K562 (cell line): Measurements from ENCODE around the gene ANP32B. TPM values are rescaled to one million over a fixed set of nuclear protein-coding genes. Genes with fewer than 3 reads are reported as not detected.

Experiments
- BRD4 ChIP-seq: fragments of 200-600 bp; sonication (generic); IDR thresholded peaks from 2 replicates; pipeline ENCODE4 v1.6.1; 2017; ENCODE audit warnings: inconsistent platforms
- CBFB ChIP-seq: sonication (generic); formaldehyde crosslinking; IDR thresholded peaks from 2 replicates; pipeline ENCODE4 v1.4.0; 2020; ENCODE audit warnings: mild to moderate bottlenecking, missing genetic modification reagents
- MGA ChIP-seq: fragments of 450-650 bp; IDR thresholded peaks from 2 replicates; pipeline ENCODE4 v1.6.1; 2016; ENCODE audit warnings: mild to moderate bottlenecking, moderate library complexity
- NCOA2 ChIP-seq, 2 experiments: fragments of 450-650 bp; IDR thresholded peaks; 2 replicates each; pipeline ENCODE4 v1.6.1; 2018; ENCODE audit warnings: mild to moderate bottlenecking in 2 of 2, moderate library complexity in 1 of 2; ENCODE audit not compliant: partially characterized antibody in 2 of 2
- NR2C1 ChIP-seq, 2 experiments: fragments of 450-650 bp; IDR thresholded peaks; 2 replicates each; pipeline ENCODE4 v1.6.1; 2017; ENCODE audit warnings: mild to moderate bottlenecking in 2 of 2, antibody characterized with exemption in 1 of 2, inconsistent platforms in 1 of 2, missing compliant biosample characterization in 1 of 2, missing genetic modification characterization in 1 of 2
- POLR2G ChIP-seq: fragments of 200-400 bp; formaldehyde crosslinking; IDR thresholded peaks from 2 replicates; pipeline ENCODE4 v1.6.1; 2017; ENCODE audit warnings: low read depth, mild to moderate bottlenecking, antibody characterized with exemption, low read length, moderate library complexity
- RAD51 ChIP-seq: fragments of 450-650 bp; IDR thresholded peaks from 2 replicates; pipeline ENCODE4 v1.7.1; 2016; ENCODE audit warnings: low read depth, mild to moderate bottlenecking, borderline replicate concordance
- SAFB ChIP-seq: fragments of 200-400 bp; formaldehyde crosslinking; IDR thresholded peaks from 2 replicates; pipeline ENCODE4 v1.6.1; 2017; ENCODE audit warnings: low read depth, low read length, borderline replicate concordance
- U2AF2 ChIP-seq: fragments of 200-400 bp; formaldehyde crosslinking; optimal IDR thresholded peaks from 2 replicates; pipeline ENCODE3; 2017; ENCODE audit warnings: low read depth, mild to moderate bottlenecking, low read length
- ZBTB49 ChIP-seq: sonication (generic); formaldehyde crosslinking; IDR thresholded peaks from 2 replicates; pipeline ENCODE4 v1.8.0; 2022; ENCODE audit warnings: missing genetic modification reagents, mild to moderate bottlenecking, borderline replicate concordance
- ZNF277 ChIP-seq: fragments of 250-450 bp; sonication (Bioruptor Pico); IDR thresholded peaks from 2 replicates; pipeline ENCODE4 v1.8.0; 2022; ENCODE audit warnings: inconsistent platforms, mild to moderate bottlenecking, moderate library complexity, borderline replicate concordance
- polyA plus RNA-seq, 8 experiments: library from polyadenylated mRNA; depleted of rRNA in 4 of 8; stranded (reverse) in 5 of 8; unstranded in 3 of 8; fragments of >200 nt; fragmentation: Nextera tagmentation in 2 of 8; fragmentation: Illumina TruSeq in 1 of 8; extraction: Ambion mirVana in 2 of 8; extraction: Trizol in 1 of 8; gene quantifications; 2 replicates each; pipeline versions ENCODE4 v1.2.1 to v1.2.3, GENCODE V29; 2011 to 2014; ENCODE audit warnings: inconsistent platforms in 1 of 8, missing spikeins in 1 of 8
- total RNA-seq, 7 experiments: library from RNA; depleted of rRNA in 6 of 7; stranded (reverse); fragments of >200 nt in 6 of 7; fragmentation: Illumina TruSeq in 2 of 7; extraction: Trizol in 2 of 7; gene quantifications; 2 replicates each; pipeline versions ENCODE4 v1.2.1 to v1.2.3, GENCODE V29; 2011 to 2021; ENCODE audit warnings: low replicate concordance in 1 of 7

Gene ANP32B
- total and polyA plus RNA-seq, 9 of the 15 experiments (the other 6 are each of a cell fraction or from before 2014, with no cell fraction given), result 68.9 to 815 (median 141) TPM

- TF ChIP-seq MGA (peak; percentile 41; the same call in 1 of the 2 replicates), ZNF277 (CRISPR knock-in tag) (no peak), ZBTB49 (no peak), RAD51 (no peak), BRD4 (no peak), POLR2G (no peak), SAFB (no peak), U2AF2 (no peak), NCOA2 (IDR thresholded peaks at IDR 0.05; ENCODE audit: partially characterized antibody in 2 of 2) (no peak), CBFB (CRISPR knock-in tag) (no peak), NR2C1 (IDR thresholded peaks at IDR 0.05) (no peak), NR2C1 (tag; IDR thresholded peaks at IDR 0.05) (peak; percentile 29; the same call in 1 of the 2 replicates)
These were observed 24.2 kb upstream of the ANP32B start (continued) for GRCh38 chr9:97958812-97959511.
